ENCODE results near the gene D2HGDH.

Gene D2HGDH

DNA sequence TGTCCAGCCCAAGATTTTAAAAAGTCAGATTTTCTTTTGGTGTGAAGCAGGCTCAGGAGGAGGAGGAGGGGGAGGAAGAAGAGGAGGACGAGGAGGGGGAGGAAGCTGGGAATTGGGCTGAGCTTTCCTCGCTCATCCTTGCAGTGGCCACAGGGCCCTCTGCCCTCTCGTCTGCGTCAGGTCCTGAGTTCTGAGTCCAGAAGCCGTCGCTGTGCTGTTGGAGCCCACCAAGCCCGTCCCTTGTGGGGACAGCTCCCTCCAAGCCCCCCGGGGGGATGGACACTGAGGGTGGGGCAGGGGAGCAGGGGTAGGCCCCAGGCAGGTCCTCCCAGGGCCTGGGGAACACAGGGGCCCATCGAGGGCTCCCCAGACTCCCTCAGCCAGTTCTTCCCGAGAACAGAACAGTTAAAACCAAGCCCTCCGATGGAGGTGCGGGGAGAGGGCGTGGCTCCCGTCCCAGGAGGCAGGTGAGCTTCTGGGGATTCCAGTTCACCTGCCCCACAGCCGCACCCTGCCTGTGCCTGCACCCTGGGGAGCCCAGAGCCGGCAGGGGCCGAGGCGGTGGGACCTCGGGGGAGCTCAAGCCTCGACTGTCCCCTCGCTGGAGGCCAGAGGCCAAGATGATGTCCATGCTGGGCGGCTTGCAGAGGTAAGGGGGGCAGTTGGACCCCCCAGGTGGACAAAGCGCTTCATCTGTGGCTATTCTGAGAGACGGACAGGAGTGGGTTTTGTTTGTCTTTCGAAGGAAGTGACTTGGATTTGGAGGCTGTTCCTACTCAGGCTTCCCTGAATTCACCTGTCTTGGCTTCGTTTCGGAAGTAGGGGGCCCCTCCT, 42.1 kb downstream of the D2HGDH start, which contains the start of gene GAL3ST2:
Gene GAL3ST2 (plus strand): TSS at position 487 of the 834 bp plus-strand sequence. CDS start 134 bp downstream, at position 621.
- no peak within 1 kb of the TSS for H4K91ac ChIP-seq (ENCODE audit: low read depth, low read length)
- H3K4me3 ChIP-seq (ENCODE audit: low read depth, low read length): no peak within 1 kb of the TSS
- H3K4ac ChIP-seq (ENCODE audit: low read depth, low read length): no peak within 1 kb of the TSS
- H3K79me2 ChIP-seq (ENCODE audit: control insufficient read depth, insufficient read depth, low read length, poor library complexity): peaks cover 2% of the 10 kb centered on the region
- H2BK5ac ChIP-seq (ENCODE audit: low read depth, low read length, poor library complexity): no peak within 1 kb of the TSS
- H2AK5ac ChIP-seq (ENCODE audit: low read length): no peak within 1 kb of the TSS
- no peak within 1 kb of the TSS for H3K27ac ChIP-seq (ENCODE audit: low read depth, low read length)
- no peaks in the 10 kb centered on the region for H3K27me3 ChIP-seq (ENCODE audit: insufficient read depth, low read length)
- DNase-seq: no peak
- H3K79me1 ChIP-seq (ENCODE audit: low read length): no peaks in the 10 kb centered on the region
- no peak within 1 kb of the TSS for H4K12ac ChIP-seq (ENCODE audit: low read depth, low read length)
- no peak within 1 kb of the TSS for H3K14ac ChIP-seq (ENCODE audit: low read length)
- H3K4me1 ChIP-seq (ENCODE audit: control insufficient read depth in 1 of 2, insufficient read depth in 2 of 2, low read length in 2 of 2): no peaks in the 10 kb centered on the region
- H3K9me3 ChIP-seq (ENCODE audit: insufficient read depth, low read depth, low read length): no peaks in the 10 kb centered on the region
- H2BK120ac ChIP-seq (ENCODE audit: insufficient read depth, low read length, poor library complexity): no peak within 1 kb of the TSS
- H3K36me3 ChIP-seq (ENCODE audit: control insufficient read depth in 1 of 2, insufficient read depth in 2 of 2, low read length in 2 of 2): no peaks in the 10 kb centered on the region
- H2BK12ac ChIP-seq (ENCODE audit: low read length): no peak within 1 kb of the TSS
- no CpG with 5 or more reads among the region's 27 CpGs for WGBS (ENCODE audit: extremely low coverage, insufficient coverage, insufficient read length)
- no peak within 1 kb of the TSS for H2AFZ ChIP-seq (ENCODE audit: insufficient read depth, low read length, poor library complexity)
- no peak within 1 kb of the TSS for H3K23ac ChIP-seq (ENCODE audit: low read length)
- no peak within 1 kb of the TSS for H3K4me2 ChIP-seq (ENCODE audit: low read length)
- no peak within 1 kb of the TSS for H3K18ac ChIP-seq (ENCODE audit: low read length)
- no peak within 1 kb of the TSS for H4K8ac ChIP-seq (ENCODE audit: low read depth, low read length)
- H3K9ac ChIP-seq (ENCODE audit: low read length): no peak within 1 kb of the TSS

DNA sequence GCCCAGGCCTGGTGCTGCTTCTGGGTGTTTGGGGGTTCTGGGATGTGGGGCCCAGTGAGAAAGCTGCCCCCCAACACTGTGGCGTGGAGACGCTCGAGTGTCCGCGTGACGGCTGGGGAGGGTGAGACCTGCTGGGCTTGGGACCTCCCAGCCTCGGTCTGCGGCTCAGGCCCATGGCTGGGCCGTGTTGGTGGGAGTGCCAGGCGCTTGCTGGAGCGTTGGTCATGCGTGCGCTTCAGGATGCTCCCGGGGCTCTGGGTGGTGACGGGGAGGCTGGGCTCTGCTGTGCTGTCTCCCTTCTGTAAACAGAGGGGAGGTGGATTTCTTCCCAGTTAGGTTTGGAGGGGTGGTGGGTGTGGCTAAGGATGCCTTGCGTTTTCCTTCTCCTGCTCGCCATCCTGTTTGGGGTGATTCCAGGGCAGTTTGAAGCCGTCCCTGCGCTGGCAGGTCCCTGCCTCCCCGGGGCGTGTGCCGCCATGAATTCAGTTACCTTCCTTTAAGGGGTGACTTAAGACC, 42.8 kb downstream of the D2HGDH start:
- no peak overlapping the region for H2BK5ac ChIP-seq (ENCODE audit: low read depth, low read length, poor library complexity)
- WGBS (ENCODE audit: extremely low coverage, insufficient coverage, insufficient read length): no CpG with 5 or more reads among the region's 22 CpGs
- peaks cover 2% of the 10 kb centered on the region for H3K79me2 ChIP-seq (ENCODE audit: control insufficient read depth, insufficient read depth, low read length, poor library complexity)
- no peak overlapping the region for H3K4me3 ChIP-seq (ENCODE audit: low read depth, low read length)
- no peak overlapping the region for H3K27ac ChIP-seq (ENCODE audit: low read depth, low read length)
- no peaks in the 10 kb centered on the region for H3K36me3 ChIP-seq (ENCODE audit: control insufficient read depth in 1 of 2, insufficient read depth in 2 of 2, low read length in 2 of 2)
- no peaks in the 10 kb centered on the region for H3K79me1 ChIP-seq (ENCODE audit: low read length)
- H3K4ac ChIP-seq (ENCODE audit: low read depth, low read length): no peak overlapping the region
- no peak for DNase-seq
- H3K4me1 ChIP-seq (ENCODE audit: control insufficient read depth in 1 of 2, insufficient read depth in 2 of 2, low read length in 2 of 2): no peaks in the 10 kb centered on the region
- no peak overlapping the region for H2AFZ ChIP-seq (ENCODE audit: insufficient read depth, low read length, poor library complexity)
- H4K12ac ChIP-seq (ENCODE audit: low read depth, low read length): no peak overlapping the region
- H3K18ac ChIP-seq (ENCODE audit: low read length): no peak overlapping the region
- H3K9ac ChIP-seq (ENCODE audit: low read length): no peak overlapping the region
- no peaks in the 10 kb centered on the region for H3K27me3 ChIP-seq (ENCODE audit: insufficient read depth, low read length)
- no peak overlapping the region for H2BK12ac ChIP-seq (ENCODE audit: low read length)
- H3K14ac ChIP-seq (ENCODE audit: low read length): no peak overlapping the region
- no peaks in the 10 kb centered on the region for H3K9me3 ChIP-seq (ENCODE audit: insufficient read depth, low read depth, low read length)
- no peak overlapping the region for H2BK120ac ChIP-seq (ENCODE audit: insufficient read depth, low read length, poor library complexity)
- H4K8ac ChIP-seq (ENCODE audit: low read depth, low read length): no peak overlapping the region
- no peak overlapping the region for H2AK5ac ChIP-seq (ENCODE audit: low read length)
- no peak overlapping the region for H3K4me2 ChIP-seq (ENCODE audit: low read length)
- H3K23ac ChIP-seq (ENCODE audit: low read length): no peak overlapping the region
- no peak overlapping the region for H4K91ac ChIP-seq (ENCODE audit: low read depth, low read length)

DNA sequence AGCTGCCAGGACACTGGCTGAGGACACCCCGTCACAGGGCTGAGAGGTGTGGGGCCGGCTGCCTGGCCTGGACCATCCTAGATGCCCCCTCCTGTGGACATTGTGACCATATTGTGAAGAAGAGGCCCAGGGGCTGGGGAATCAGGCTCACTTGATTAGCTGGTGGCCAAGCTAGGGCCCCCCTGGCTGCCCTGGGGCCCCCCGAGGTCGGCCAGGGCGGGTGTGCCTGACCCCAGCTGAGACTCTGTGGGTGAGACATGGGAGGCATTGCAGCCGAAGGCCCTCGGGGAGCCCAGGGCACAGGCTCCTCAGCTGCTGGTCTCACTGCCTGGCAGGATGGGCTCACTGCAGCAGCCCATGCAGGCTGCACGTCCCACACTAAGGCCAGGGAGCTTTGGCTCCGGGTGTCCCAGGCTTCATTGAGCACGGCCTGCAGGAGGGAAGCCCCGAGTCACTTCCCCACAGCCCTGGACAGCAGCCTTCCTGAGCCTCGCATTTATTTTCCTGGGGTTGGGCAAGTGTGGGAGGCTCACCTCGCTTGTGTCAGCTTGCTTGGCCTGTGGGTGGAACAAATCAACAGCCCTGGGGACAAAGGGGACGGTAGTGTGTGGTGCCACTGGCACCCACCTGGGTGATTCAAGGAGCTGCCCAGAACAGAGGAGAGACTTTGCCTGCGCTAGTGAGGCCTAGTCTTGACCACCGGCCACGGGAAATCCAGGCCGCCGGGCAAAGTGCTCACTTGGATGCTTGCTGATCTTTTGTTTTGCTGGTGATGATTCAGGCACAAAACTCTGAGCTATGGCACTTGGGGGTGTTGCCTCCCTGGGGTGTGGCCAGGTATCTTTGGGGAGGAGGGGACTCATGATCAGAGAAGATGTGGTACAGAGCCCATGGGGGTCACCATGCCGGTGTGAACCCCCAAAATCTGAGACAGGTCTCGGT, 43.5 kb downstream of the D2HGDH start:
- Histone ChIP-seq H2BK12ac (ENCODE audit: low read length) (no peak overlapping the region), H3K9ac (ENCODE audit: low read length) (no peak overlapping the region), H3K14ac (ENCODE audit: low read length) (no peak overlapping the region), H3K36me3 (ENCODE audit: control insufficient read depth in 1 of 2, insufficient read depth in 2 of 2, low read length in 2 of 2) (no peaks in the 10 kb centered on the region), H3K9me3 (ENCODE audit: insufficient read depth, low read depth, low read length) (no peaks in the 10 kb centered on the region), H3K79me1 (ENCODE audit: low read length) (no peaks in the 10 kb centered on the region), H3K27me3 (ENCODE audit: insufficient read depth, low read length) (no peaks in the 10 kb centered on the region), H4K12ac (ENCODE audit: low read depth, low read length) (no peak overlapping the region), H2AK5ac (ENCODE audit: low read length) (no peak overlapping the region), H3K4me1 (ENCODE audit: control insufficient read depth in 1 of 2, insufficient read depth in 2 of 2, low read length in 2 of 2) (no peaks in the 10 kb centered on the region), H3K18ac (ENCODE audit: low read length) (no peak overlapping the region), H3K4me3 (ENCODE audit: low read depth, low read length) (no peak overlapping the region), H3K23ac (ENCODE audit: low read length) (no peak overlapping the region), H4K8ac (ENCODE audit: low read depth, low read length) (no peak overlapping the region), H3K79me2 (ENCODE audit: control insufficient read depth, insufficient read depth, low read length, poor library complexity) (peaks cover 2% of the 10 kb centered on the region), H3K27ac (ENCODE audit: low read depth, low read length) (no peak overlapping the region), H2BK120ac (ENCODE audit: insufficient read depth, low read length, poor library complexity) (no peak overlapping the region), H2AFZ (ENCODE audit: insufficient read depth, low read length, poor library complexity) (no peak overlapping the region), H2BK5ac (ENCODE audit: low read depth, low read length, poor library complexity) (no peak overlapping the region), H4K91ac (ENCODE audit: low read depth, low read length) (no peak overlapping the region), H3K4me2 (ENCODE audit: low read length) (no peak overlapping the region), H3K4ac (ENCODE audit: low read depth, low read length) (no peak overlapping the region)
- no CpG with 5 or more reads among the region's 21 CpGs for WGBS (ENCODE audit: extremely low coverage, insufficient coverage, insufficient read length)
- no peak for DNase-seq

DNA sequence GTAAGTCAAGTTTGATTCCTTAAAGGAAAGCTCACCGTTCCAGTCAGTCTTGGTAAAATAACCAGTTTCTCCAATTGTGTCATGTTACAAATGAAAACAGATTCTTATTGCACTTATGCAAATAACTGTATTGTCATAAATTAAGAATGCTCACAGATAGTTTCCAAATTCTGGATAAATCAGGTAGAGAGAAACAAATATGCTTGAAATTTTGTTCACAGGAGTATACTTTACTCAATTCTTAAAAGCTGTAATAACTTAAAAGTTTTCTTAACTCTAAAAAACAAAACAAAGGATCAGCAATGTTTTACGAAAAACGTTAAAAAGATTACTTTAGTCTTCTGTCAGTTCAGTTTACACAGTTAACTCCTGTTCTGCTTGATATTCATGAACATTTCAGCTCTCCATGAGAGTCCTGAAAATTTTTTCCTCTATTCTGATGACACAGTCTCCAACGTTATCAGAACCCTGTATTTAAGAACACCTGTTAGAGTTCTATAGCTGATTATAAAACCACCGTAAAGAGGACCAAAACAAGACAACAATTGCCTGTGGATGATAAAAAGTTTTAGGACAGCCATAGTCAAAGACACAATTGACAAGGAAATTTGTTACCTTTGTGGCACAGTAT, 46.6 kb downstream of the D2HGDH start:
- no peak overlapping the region for H3K27ac ChIP-seq (ENCODE audit: low read depth, low read length)

More for the DNA sequence above, 46.6 kb downstream of the D2HGDH start:
- Histone ChIP-seq H4K91ac (ENCODE audit: low read depth, low read length) (no peak overlapping the region), H3K18ac (ENCODE audit: low read length) (no peak overlapping the region), H3K79me1 (ENCODE audit: low read length) (no peaks in the 10 kb centered on the region), H2AK5ac (ENCODE audit: low read length) (no peak overlapping the region), H3K27me3 (ENCODE audit: insufficient read depth, low read length) (no peaks in the 10 kb centered on the region), H3K36me3 (ENCODE audit: control insufficient read depth in 1 of 2, insufficient read depth in 2 of 2, low read length in 2 of 2) (no peaks in the 10 kb centered on the region), H3K9me3 (ENCODE audit: insufficient read depth, low read depth, low read length) (no peaks in the 10 kb centered on the region), H3K14ac (ENCODE audit: low read length) (no peak overlapping the region), H3K4me1 (ENCODE audit: control insufficient read depth in 1 of 2, insufficient read depth in 2 of 2, low read length in 2 of 2) (no peaks in the 10 kb centered on the region), H2AFZ (ENCODE audit: insufficient read depth, low read length, poor library complexity) (no peak overlapping the region), H2BK5ac (ENCODE audit: low read depth, low read length, poor library complexity) (no peak overlapping the region), H2BK12ac (ENCODE audit: low read length) (no peak overlapping the region), H2BK120ac (ENCODE audit: insufficient read depth, low read length, poor library complexity) (no peak overlapping the region), H3K4ac (ENCODE audit: low read depth, low read length) (no peak overlapping the region), H3K9ac (ENCODE audit: low read length) (no peak overlapping the region), H3K23ac (ENCODE audit: low read length) (no peak overlapping the region), H3K4me2 (ENCODE audit: low read length) (no peak overlapping the region), H3K79me2 (ENCODE audit: control insufficient read depth, insufficient read depth, low read length, poor library complexity) (peaks cover 2% of the 10 kb centered on the region), H4K12ac (ENCODE audit: low read depth, low read length) (no peak overlapping the region), H3K4me3 (ENCODE audit: low read depth, low read length) (no peak overlapping the region), H4K8ac (ENCODE audit: low read depth, low read length) (no peak overlapping the region)
- DNase-seq: no peak
- WGBS (ENCODE audit: extremely low coverage, insufficient coverage, insufficient read length): no CpG with 5 or more reads among the region's 5 CpGs
